NCI-H1048 (cell line): ENCODE results near the gene CASR.
A peak's percentile ranks its signal among the peaks of the same experiment; 100 is the strongest.

ENCODE experiments used
- DNase-seq: peaks from one replicate; lab custom pipeline; 2025; lab: John Stamatoyannopoulos, UW

CASR gene

GRCh38 chr3:122257644-122258364 lies 74.3 kb downstream of the CASR start:
- DNase-seq: no peak

DNA sequence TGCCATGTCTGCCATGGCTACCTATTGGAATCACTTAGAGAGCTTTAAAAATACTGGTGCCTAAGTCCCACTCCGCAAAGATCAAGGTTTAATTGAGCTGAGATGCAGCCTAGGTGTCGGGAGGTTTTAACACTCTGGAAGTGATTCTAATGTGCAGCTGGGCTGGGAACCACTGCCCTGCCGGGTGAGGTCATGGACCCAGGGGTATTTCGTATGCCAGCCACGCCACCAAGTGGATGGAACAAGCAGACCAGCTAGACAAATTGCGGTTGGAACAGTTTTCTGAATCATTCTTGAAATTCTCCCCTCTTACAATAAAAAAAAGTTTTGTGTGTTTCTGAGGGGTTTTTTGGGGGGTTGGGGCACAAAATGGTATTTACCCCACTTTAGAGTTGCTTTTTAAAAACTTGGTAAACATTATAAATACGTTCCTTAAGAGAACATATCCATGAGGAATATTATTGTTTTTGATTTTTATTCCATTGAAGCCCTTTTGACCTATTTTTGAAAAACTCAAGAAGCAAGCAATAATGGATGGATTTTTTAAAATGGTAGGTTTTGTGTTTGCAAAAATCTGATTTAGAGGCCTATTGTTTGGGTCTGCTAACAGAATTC lies 75.4 kb downstream of the CASR start:
- no peak for DNase-seq

GRCh38 chr3:122260206-122260605 lies 76.7 kb downstream of the CASR start:
- DNase-seq: no peak

DNA sequence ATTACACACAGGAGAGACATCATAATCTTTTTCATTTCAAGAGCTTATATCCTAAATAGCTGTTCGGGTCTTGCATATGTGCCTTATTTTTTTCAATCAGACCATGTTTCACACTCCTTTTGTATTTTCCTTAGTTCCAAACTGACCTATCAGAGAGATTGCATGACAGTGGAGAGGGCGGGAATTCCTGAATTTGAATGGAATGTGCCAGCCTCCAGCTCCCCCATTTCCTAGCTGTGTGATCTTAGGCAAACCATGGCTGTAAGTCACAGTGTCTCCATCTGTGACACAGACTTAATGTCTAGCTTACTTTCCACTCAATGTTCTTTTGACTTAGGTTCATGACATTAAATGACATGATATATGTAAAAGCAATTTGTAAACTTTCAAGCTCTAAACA lies 79.6 kb downstream of the CASR start:
- no peak for DNase-seq

GRCh38 chr3:122263974-122264588 lies 80.6 kb downstream of the CASR start:
- no peak for DNase-seq

DNA sequence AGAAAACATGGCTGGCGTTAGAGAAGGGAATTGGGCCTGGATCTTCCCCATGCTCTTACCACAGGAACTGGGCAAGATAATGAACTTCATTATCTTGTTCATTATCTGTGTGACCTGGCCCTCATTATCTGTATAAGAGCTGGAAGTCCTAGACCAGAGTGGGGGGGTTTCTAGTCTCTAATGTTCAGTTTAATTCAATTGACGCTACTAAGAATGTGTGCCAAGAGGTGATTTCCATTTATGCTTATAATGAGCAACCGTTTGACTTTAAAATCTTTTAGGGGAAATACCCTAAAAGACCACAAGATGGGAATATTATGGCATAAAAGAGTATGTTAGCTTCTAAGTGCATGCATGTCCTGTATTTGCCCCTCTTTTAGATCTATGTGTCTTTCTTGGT lies 82.5 kb downstream of the CASR start:
- no peak for DNase-seq

DNA sequence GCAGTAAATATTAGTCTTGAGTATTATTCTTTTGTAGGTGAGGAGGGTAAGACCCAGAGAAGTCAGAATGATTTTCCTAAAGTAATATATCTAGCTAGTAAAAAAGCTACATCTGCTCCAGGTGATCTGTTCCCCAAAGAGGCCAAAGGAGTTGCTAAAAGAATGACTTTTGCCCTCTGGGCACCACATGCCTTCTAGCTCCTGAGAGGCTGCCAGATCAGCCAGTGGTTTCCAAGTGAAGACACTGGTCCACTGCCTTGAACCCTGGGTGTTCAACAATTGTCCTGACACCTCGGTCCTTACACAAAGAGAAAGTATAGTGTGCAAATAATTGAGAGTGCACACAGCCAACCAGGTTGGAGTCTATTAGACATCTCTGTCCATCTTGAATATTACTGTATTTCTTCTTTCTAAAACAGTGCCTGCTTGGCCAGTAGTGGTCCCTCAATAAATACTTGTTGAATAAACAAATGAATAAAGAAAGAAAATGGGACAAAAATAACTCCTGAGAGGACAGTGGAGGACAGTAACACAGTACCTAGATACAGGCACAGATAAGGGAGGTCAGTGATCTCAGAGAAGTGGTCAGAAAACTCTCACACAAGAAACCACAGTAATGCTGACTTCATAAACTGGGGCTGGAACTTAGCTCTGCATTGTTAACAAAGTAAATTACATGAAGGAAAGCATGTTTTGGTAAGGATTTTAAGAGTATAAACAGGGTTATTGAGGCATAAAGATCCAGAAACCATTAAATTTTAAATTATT lies 85.0 kb downstream of the CASR start:
- DNase-seq: no peak

DNA sequence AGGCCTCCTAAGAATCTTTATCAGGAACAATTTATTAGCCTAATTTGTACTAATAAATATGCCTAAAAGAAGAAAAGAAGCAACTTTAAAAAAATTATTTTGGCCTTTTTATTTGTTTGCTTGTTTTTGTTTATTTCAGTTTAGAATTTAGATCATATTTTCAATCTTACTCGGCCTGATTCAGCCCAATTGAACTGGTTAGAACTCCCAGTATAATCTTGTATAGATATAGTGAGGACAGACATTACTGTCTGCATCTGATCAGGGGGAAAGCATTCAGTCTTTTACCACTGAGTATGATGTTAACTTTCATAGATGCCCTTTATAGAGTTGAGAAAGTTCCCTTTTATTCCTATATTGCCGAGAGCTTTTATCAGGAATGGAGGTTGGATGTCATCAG lies 85.6 kb downstream of the CASR start:
- no peak for DNase-seq

GRCh38 chr3:122271246-122271898 lies 87.9 kb downstream of the CASR start:
- DNase-seq: no peak

- no peak for DNase-seq
Measured at GRCh38 chr3:122272879-122273278, 89.4 kb downstream of the CASR start.

DNA sequence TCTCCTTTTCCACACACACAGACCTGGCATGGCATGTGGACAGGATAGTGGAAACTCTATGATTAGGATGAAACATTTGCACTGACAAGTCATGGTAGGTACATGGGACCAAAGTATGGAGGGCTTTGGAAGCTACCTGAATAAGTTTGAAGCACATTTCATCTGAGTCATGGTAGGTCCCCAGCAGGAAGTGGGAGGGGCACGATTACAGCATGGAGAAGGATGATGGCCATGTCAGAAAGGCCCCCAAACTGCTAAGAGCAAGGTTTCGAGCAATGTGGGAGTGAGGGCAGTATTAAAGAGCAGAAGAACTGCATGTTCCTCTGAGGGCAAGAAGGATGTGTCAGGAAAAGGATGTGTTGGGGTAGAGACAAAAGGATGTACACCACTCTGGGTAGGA lies 90.0 kb downstream of the CASR start:
- no peak for DNase-seq

DNA sequence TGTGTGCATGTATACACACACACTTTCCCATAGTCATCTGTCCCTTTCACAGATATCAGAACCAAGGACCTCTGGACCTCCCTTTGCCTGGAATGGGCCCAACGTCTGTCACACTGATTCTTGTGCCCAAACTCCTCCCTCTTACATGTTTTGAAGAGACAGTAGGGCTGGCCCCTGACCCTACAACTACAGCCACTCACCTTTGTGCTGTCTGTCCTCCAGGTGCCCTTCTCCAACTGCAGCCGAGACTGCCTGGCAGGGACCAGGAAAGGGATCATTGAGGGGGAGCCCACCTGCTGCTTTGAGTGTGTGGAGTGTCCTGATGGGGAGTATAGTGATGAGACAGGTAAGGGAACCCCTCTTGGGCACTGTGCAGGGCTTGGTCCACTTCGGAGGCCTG lies 98.4 kb downstream of the CASR start:
- no peak for DNase-seq

DNA sequence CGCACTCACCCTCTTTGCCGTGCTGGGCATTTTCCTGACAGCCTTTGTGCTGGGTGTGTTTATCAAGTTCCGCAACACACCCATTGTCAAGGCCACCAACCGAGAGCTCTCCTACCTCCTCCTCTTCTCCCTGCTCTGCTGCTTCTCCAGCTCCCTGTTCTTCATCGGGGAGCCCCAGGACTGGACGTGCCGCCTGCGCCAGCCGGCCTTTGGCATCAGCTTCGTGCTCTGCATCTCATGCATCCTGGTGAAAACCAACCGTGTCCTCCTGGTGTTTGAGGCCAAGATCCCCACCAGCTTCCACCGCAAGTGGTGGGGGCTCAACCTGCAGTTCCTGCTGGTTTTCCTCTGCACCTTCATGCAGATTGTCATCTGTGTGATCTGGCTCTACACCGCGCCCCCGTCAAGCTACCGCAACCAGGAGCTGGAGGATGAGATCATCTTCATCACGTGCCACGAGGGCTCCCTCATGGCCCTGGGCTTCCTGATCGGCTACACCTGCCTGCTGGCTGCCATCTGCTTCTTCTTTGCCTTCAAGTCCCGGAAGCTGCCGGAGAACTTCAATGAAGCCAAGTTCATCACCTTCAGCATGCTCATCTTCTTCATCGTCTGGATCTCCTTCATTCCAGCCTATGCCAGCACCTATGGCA lies 100.5 kb downstream of the CASR start:
- DNase-seq: no peak

GRCh38 chr3:122284486-122284885 lies 101.0 kb downstream of the CASR start:
- DNase-seq: no peak

- DNase-seq: no peak
Measured at GRCh38 chr3:122294359-122294758, 110.9 kb downstream of the CASR start.

DNA sequence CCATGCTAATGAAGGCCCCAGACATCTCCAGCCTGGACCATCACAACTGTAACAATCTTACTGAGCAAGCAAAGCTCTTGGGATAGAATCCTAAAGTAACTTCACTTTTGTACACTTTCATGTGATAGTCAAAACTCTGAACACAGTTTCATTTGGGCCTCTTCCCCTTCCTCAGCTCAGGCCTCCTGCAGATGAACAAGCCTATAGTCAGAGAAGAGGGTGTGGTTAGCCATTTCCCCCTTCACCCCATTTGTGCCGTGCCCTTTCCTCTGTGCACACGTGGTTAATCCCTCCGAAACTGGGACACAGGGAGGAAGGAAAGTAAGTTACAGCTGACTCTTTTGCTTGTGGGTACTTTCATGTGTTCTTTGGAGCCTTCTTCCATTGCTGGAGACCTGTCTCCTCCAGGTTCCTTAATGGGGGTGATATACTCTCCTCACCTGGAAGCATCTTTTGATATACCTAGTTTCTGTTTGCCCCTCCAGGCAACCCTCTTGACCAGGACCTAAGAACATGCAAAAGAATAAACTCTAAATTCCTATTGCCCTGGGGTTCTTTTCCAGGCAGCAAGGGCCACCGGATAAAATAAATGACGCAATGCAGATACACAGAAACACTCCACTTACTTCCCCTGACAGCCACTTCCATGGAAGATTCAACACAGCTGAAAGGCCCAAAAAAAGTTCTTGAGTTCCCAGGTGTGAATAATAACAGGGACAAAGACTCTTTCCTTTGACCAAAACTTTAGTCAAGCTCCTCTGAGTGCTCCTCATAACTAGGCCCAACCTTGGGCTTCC lies 112.0 kb downstream of the CASR start:
- DNase-seq: no peak

- no peak for DNase-seq
Measured at GRCh38 chr3:122298239-122298638, 114.8 kb downstream of the CASR start.

DNA sequence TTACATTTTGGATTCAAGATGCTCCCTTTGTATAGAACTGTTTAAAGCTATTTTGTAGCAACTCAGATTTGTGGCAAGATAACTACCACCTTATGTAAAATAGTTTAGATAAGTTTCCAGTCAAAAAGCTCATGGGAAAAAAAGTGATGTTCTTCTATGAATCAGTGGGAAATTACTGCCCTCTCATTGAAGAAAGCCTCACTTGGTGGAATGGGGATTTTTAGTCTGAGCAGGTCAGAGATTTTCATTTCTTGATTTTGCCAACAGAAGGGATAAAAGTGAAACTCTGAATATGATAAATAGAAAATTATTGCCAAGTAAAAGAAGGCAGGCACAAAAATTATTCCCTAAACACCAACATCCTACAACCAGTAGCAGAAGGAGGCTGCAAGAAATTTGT lies 115.7 kb downstream of the CASR start:
- DNase-seq: no peak

- DNase-seq: peak; percentile 7
Measured at GRCh38 chr3:122299872-122300460, 116.5 kb downstream of the CASR start.

- no peak for DNase-seq
Measured at GRCh38 chr3:122301063-122301462, 117.6 kb downstream of the CASR start.
